ENCODE data around the gene TNS4.

- TF ChIP-seq EZH2 (IDR thresholded peaks at IDR 0.05) (no peak), CTCF (IDR thresholded peaks at IDR 0.05) (no peak)
Measured at GRCh38 chr17:40481106-40481505, 20.3 kb downstream of the TNS4 start.
